ENCODE data around the gene CGREF1.

- TF ChIP-seq CTCF (IDR thresholded peaks at IDR 0.05) (no peak), GABPA (IDR thresholded peaks at IDR 0.05; ENCODE audit: low read depth) (no peak), RAD21 (IDR thresholded peaks at IDR 0.05; ENCODE audit: low read length) (no peak)
These were observed 46.2 kb upstream of the CGREF1 start for GRCh38 chr2:27164960-27165763.

Data from SK-N-SH (cell line).